Measurements from ENCODE around the gene SEC31A. TPM values are rescaled to one million over a fixed set of nuclear protein-coding genes. Genes with fewer than 3 reads are reported as not detected.
A peak's percentile ranks its signal among the peaks of the same experiment; 100 is the strongest.

Gene SEC31A
- total RNA-seq, 1 experiment from 2014 or later, result 212 TPM

- H3K9me3 Mint-ChIP-seq (ENCODE audit: unreplicated experiment), result no peaks in the 10 kb centered on the region
- peaks cover 11% of the 10 kb centered on the region for H3K4me1 Mint-ChIP-seq (ENCODE audit: insufficient read depth, unreplicated experiment)
- no peak for TF ChIP-seq CTCF (IDR thresholded peaks at IDR 0.05; ENCODE audit: unreplicated experiment)
- H3K27ac Mint-ChIP-seq (ENCODE audit: low read depth, unreplicated experiment), result no peak overlapping the region
- no TSS peak for BruUV-seq (replicated peaks)
- H3K27me3 Mint-ChIP-seq (ENCODE audit: insufficient read depth, unreplicated experiment), result no peaks in the 10 kb centered on the region
- H3K36me3 Mint-ChIP-seq (ENCODE audit: insufficient read depth, unreplicated experiment), result peaks cover 4% of the 10 kb centered on the region
- ChIA-PET CTCF (interaction anchor here (0.9 to 1.6 kb wide), 3 partner anchors 11 to 76 kb away, joined by 3 to 7 read pairs (median 3); no protein-coding TSS in a partner anchor), POLR2A (no interaction called here)
- peak; percentile 35 for DNase-seq (ENCODE audit: unreplicated experiment)
- intact Hi-C loops (cut with micrococcal nuclease), result no loop called here
- H3K4me3 Mint-ChIP-seq (ENCODE audit: unreplicated experiment), result peak overlapping the region; percentile 84
Measured at GRCh38 chr4:82797040-82797404, 93.9 kb downstream of the SEC31A start.

- Mint-ChIP-seq H3K36me3 (ENCODE audit: insufficient read depth, unreplicated experiment) (peaks cover 4% of the 10 kb centered on the region), H3K4me3 (ENCODE audit: unreplicated experiment) (no peak overlapping the region), H3K4me1 (ENCODE audit: insufficient read depth, unreplicated experiment) (peaks cover 11% of the 10 kb centered on the region), H3K27ac (ENCODE audit: low read depth, unreplicated experiment) (no peak overlapping the region), H3K9me3 (ENCODE audit: unreplicated experiment) (peaks cover 6% of the 10 kb centered on the region), H3K27me3 (ENCODE audit: insufficient read depth, unreplicated experiment) (no peaks in the 10 kb centered on the region)
- ChIA-PET CTCF (interaction anchor here (0.6 to 0.7 kb wide), 3 partner anchors 8 to 369 kb away, joined by 3 read pairs; no protein-coding TSS in a partner anchor), POLR2A (interaction anchor here (0.6 kb wide), 1 partner anchor 580 kb away, joined by 3 read pairs; no protein-coding TSS in a partner anchor)
- DNase-seq (ENCODE audit: unreplicated experiment), result no peak
- no peak for TF ChIP-seq CTCF (IDR thresholded peaks at IDR 0.05; ENCODE audit: unreplicated experiment)
- intact Hi-C loops (cut with micrococcal nuclease), result no loop called here
- no TSS peak for BruUV-seq (replicated peaks)
Measured at GRCh38 chr4:82792912-82793649, 97.9 kb downstream of the SEC31A start.

- intact Hi-C loops (cut with micrococcal nuclease), result no loop called here
- H3K9me3 Mint-ChIP-seq (ENCODE audit: unreplicated experiment), result peaks cover 6% of the 10 kb centered on the region
- no peak overlapping the region for H3K27ac Mint-ChIP-seq (ENCODE audit: low read depth, unreplicated experiment)
- no peak for TF ChIP-seq CTCF (IDR thresholded peaks at IDR 0.05; ENCODE audit: unreplicated experiment)
- H3K4me1 Mint-ChIP-seq (ENCODE audit: insufficient read depth, unreplicated experiment), result peaks cover 9% of the 10 kb centered on the region
- no peaks in the 10 kb centered on the region for H3K27me3 Mint-ChIP-seq (ENCODE audit: insufficient read depth, unreplicated experiment)
- CTCF ChIA-PET, result interaction anchor here (0.5 kb wide), 1 partner anchor 93 kb away, joined by 3 read pairs; no protein-coding TSS in a partner anchor
- POLR2A ChIA-PET, result interaction anchor here (0.7 kb wide), 1 partner anchor 54 kb away, joined by 3 read pairs; no protein-coding TSS in a partner anchor
- H3K4me3 Mint-ChIP-seq (ENCODE audit: unreplicated experiment), result no peak overlapping the region
- no peak for DNase-seq (ENCODE audit: unreplicated experiment)
- peaks cover 4% of the 10 kb centered on the region for H3K36me3 Mint-ChIP-seq (ENCODE audit: insufficient read depth, unreplicated experiment)
- no TSS peak for BruUV-seq (replicated peaks)
Measured at GRCh38 chr4:82791179-82791578, 99.8 kb downstream of the SEC31A start.

GRCh38 chr4:82790060-82790660 lies 100.8 kb downstream of the SEC31A start:
- Mint-ChIP-seq H3K4me1 (ENCODE audit: insufficient read depth, unreplicated experiment) (peaks cover 20% of the 10 kb centered on the region), H3K9me3 (ENCODE audit: unreplicated experiment) (peaks cover 6% of the 10 kb centered on the region), H3K27ac (ENCODE audit: low read depth, unreplicated experiment) (no peak overlapping the region), H3K36me3 (ENCODE audit: insufficient read depth, unreplicated experiment) (no peaks in the 10 kb centered on the region), H3K4me3 (ENCODE audit: unreplicated experiment) (no peak overlapping the region), H3K27me3 (ENCODE audit: insufficient read depth, unreplicated experiment) (no peaks in the 10 kb centered on the region)
- no TSS peak for BruUV-seq (replicated peaks)
- ChIA-PET CTCF (interaction anchor here (0.7 to 1.4 kb wide), 3 partner anchors 8 to 68 kb away, joined by 4 read pairs; partner anchors contain the start of gene SCD5), POLR2A (interaction anchor here (0.6 kb wide), 1 partner anchor 1805 kb away, joined by 3 read pairs; no protein-coding TSS in a partner anchor)
- intact Hi-C loops (cut with micrococcal nuclease), result no loop called here
- DNase-seq (ENCODE audit: unreplicated experiment), result no peak
- TF ChIP-seq CTCF (IDR thresholded peaks at IDR 0.05; ENCODE audit: unreplicated experiment), result no peak
